DLD1 (cell line): ENCODE results near the gene NAGLU.
"Not testable (repeated sequence)": the region's sequence is repeated elsewhere in the genome, so short reads cannot be mapped to it uniquely, and the experiment has no call there.

Experiments used
- in situ Hi-C: cut with HindIII; loops from 2 replicates; pipeline ENCODE4 v1.10.0; 2017; ENCODE audit warnings: low sequenced_read_pairs

Gene NAGLU

DNA sequence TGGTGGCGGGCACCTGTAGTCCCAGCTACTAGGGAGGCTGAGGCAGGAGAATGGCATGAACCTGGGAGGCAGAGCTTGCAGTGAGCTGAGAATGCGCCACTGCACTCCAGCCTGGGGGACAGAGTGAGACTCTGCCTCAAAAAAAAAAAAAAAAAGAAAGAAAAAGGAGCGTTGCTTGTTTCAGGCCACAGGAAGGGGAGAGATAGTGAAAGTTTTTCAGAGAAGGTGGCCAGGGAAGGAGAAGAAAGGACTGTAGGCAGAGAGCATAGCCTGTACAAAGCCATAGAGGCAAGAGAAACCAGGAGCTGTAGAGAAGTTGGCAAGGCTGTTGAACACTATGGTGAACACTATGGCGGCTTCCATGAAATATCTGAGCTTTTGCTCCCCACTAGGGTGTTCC lies 4.5 kb downstream of the NAGLU start:
- in situ Hi-C loops: not testable (repeated sequence)

- in situ Hi-C loops: no loop called here
These were observed 5.2 kb downstream of the NAGLU start for GRCh38 chr17:42541041-42541833.

- in situ Hi-C loops: no loop called here
These were observed 7.4 kb downstream of the NAGLU start for GRCh38 chr17:42543190-42544079.

DNA sequence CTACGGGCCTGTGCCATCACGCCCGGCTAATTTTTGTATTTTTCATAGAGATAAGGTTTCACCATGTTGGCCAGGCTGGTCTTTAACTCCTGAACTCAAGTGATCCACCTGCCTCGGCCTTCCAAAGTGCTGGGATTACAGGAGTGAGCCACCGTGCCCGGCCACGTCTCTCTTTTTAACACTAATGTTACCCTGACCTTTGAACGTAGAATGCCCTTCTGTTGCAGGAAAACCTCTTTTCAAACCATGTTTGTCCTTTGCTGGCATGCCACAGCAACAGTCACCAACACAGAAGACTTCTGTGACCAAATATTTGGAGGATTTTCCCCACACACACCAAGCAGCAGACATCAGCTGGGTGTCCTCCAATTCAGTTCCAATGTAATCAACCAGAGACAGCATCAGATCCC lies 8.8 kb downstream of the NAGLU start:
- in situ Hi-C loops: no loop called here

GRCh38 chr17:42545755-42546505 lies 9.9 kb downstream of the NAGLU start:
- in situ Hi-C loops: not testable (repeated sequence)

- in situ Hi-C loops: no loop called here
These were observed 11.0 kb downstream of the NAGLU start for GRCh38 chr17:42547001-42547461.

GRCh38 chr17:42547698-42548069 lies 11.6 kb downstream of the NAGLU start:
- in situ Hi-C loops: no loop called here

GRCh38 chr17:42548070-42548837 lies 12.2 kb downstream of the NAGLU start:
- in situ Hi-C loops: no loop called here

DNA sequence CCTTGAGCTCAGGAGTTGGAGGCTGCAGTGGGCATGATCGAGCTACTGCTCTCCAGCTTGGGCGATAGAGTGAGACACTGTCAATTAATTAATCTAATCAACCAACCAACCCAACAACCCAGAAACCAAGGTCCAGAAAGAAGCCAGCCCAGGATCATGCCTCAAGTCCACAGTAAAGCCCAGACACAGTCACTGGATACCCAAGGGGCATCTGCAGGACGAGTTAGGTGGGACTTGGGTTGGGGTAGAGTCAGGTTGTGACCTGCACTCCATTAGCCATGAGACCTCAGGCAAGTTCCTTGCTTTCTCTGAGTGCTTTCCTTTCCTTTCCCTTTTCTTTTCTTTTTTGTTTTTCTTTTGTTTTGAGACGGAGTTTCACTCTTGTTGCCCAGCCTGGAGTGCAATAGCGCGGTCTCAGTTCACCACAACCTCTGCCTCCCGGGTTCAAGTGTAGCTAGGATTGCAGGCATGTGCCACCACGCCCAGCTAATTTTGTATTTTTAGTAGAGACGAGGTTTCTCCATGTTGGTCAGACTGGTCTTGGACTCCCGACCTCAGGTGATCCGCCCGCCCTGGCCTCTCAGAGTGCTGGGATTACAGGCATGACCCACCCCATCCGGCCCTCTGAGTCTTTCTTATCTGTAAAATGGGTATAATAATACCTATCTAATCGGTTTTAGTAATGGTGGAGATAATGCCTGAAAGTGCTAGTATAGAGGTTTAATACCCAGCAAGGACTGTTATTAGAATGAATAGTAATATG lies 13.1 kb downstream of the NAGLU start:
- in situ Hi-C loops: no loop called here

GRCh38 chr17:42552736-42553135 lies 16.7 kb downstream of the NAGLU start, which contains the start of gene HSD17B1:
HSD17B1 (plus strand) TSS chr17:42552923; CDS start chr17:42552934, 11 bp downstream.
- in situ Hi-C loops: not testable (repeated sequence)

GRCh38 chr17:42553161-42553818 lies 17.2 kb downstream of the NAGLU start:
- in situ Hi-C loops: no loop called here

GRCh38 chr17:42553866-42554249 lies 17.8 kb downstream of the NAGLU start:
- in situ Hi-C loops: no loop called here

DNA sequence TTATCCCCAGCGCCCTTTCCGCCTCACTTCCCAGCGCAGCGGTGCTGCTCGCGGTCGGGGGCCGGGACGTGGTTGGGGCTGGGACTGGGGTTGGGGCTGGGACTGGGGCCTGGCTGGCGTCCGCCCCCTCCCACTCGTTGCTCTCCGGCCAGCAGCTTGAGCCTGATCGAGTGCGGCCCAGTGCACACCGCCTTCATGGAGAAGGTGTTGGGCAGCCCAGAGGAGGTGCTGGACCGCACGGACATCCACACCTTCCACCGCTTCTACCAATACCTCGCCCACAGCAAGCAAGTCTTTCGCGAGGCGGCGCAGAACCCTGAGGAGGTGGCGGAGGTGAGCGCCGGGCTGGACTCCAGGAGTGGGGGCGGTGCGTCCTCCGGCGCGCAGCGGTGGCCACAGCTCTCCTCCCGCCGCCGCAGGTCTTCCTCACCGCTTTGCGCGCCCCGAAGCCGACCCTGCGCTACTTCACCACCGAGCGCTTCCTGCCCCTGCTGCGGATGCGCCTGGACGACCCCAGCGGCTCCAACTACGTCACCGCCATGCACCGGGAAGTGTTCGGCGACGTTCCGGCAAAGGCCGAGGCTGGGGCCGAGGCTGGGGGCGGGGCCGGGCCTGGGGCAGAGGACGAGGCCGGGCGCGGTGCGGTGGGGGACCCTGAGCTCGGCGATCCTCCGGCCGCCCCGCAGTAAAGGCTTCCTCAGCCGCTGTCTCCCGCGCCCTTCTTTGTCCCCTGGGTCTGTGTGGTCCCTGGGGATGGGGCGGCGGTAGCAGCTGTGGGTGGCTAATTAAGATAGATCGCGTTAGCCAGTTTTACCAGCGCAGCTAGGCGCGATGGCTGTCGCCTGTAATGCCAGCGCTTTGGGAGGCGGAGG lies 18.4 kb downstream of the NAGLU start:
- in situ Hi-C loops: no loop called here

DNA sequence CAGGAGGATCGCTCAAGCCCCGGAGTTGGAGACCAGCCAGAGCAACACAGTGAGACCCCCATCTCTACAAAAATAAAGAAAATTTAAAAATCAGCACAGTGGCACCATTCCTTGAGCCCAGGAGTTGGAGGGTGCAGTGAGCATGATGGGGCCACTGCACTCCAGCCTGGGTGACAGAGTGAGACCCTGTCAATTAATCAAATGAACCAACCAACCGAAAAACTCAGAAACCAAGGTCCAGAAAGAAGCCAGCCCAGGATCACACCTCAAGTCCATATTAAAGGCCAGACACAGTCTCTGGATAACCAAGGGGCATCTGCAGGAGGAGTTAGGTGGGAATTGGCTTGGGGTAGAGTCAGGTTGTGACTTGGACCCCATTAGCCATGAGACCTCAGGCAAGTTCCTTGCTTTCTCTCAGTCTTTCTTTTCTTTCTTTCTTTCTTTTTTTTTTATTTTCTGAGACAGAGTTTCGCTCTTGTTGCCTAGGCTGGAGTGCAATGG lies 19.1 kb downstream of the NAGLU start:
- in situ Hi-C loops: no loop called here

GRCh38 chr17:42555961-42556617 lies 20.0 kb downstream of the NAGLU start:
- in situ Hi-C loops: not testable (repeated sequence)

GRCh38 chr17:42559075-42559474 lies 23.0 kb downstream of the NAGLU start:
- in situ Hi-C loops: no loop called here

DNA sequence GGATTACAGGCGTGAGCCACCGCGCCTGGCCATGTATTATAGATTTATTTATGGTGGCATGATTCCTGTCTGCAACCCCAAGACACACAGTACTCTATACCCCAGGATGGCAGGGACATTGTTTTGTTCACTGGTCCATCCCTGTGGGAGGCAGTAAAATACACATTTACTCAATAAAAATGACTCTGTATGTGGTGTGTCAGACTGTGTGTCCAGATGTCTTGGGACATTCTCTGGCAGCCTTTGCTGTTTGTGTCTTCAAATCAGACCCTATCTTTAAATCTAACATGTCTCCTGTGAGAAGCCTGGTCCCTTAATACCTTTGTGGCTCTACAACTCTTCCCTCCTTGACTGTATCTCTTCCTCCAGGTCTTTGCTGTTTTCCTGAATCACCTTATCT lies 24.2 kb downstream of the NAGLU start:
- in situ Hi-C loops: no loop called here
